22Rv1 (cell line): ENCODE results near the gene NUP133.

Experiments used
- H3K27ac ChIP-seq: fragments of 450-650 bp; 2 replicates; pipeline ENCODE4 v1.5.1; 2017
- CTCF ChIP-seq: fragments of 450-650 bp; IDR thresholded peaks from 2 replicates; pipeline ENCODE4 v1.5.1; 2017; ENCODE audit warnings: mild to moderate bottlenecking
- ZFX ChIP-seq: fragments of 450-650 bp; IDR thresholded peaks from 2 replicates; pipeline ENCODE4 v1.6.1; 2017; ENCODE audit warnings: antibody characterized with exemption, borderline replicate concordance

Gene NUP133

GRCh38 chr1:229507502-229507901 is 639 bp downstream of the NUP133 start:
- TF ChIP-seq CTCF (no peak), ZFX (no peak)
- H3K27ac ChIP-seq = peak overlapping the region; percentile 94

- TF ChIP-seq CTCF (no peak), ZFX (no peak)
- H3K27ac ChIP-seq = peak overlapping the region; percentile 94; the same call in 1 of the 2 replicates
These were observed 1.5 kb downstream of the NUP133 start for GRCh38 chr1:229506633-229507032.

- H3K27ac ChIP-seq = peak overlapping the region; percentile 26
- TF ChIP-seq CTCF (no peak), ZFX (no peak)
These were observed 12.4 kb downstream of the NUP133 start for GRCh38 chr1:229495782-229496181.

- no peak overlapping the region for H3K27ac ChIP-seq
- TF ChIP-seq ZFX = no peak
- TF ChIP-seq CTCF = no peak
These were observed 21.0 kb downstream of the NUP133 start for GRCh38 chr1:229487181-229487580.

- H3K27ac ChIP-seq = 0 out of 2 replicates have a peak overlapping the region, but pooled peaks have one; percentile 3
- TF ChIP-seq ZFX = no peak
- TF ChIP-seq CTCF = no peak
These were observed 22.8 kb downstream of the NUP133 start for GRCh38 chr1:229485318-229485717.

- no peak for TF ChIP-seq ZFX
- TF ChIP-seq CTCF = no peak
- no peak overlapping the region for H3K27ac ChIP-seq
These were observed 25.6 kb downstream of the NUP133 start for GRCh38 chr1:229482511-229482910.

- TF ChIP-seq CTCF (no peak), ZFX (no peak)
These were observed 27.6 kb downstream of the NUP133 start for GRCh38 chr1:229480495-229480894.

More at GRCh38 chr1:229480495-229480894, 27.6 kb downstream of the NUP133 start:
- H3K27ac ChIP-seq = no peak overlapping the region
